D721Med (cell line): ENCODE measurements around the gene SLC35A5.

ENCODE experiments used
- DNase-seq: peaks from one replicate; pipeline ENCODE4 v3.0.0; 2011; ENCODE audit warnings: low spot score; ENCODE audit not compliant: insufficient read length
- FAIRE-seq: peaks from 2 replicates; lab custom pipeline; 2011; peaks lifted over from hg19 to GRCh38; lab: Jason Lieb, UNC
- CTCF ChIP-seq: IDR thresholded peaks from 2 replicates; pipeline ENCODE4 v1.5.1; 2012; ENCODE audit warnings: mild to moderate bottlenecking, control low read depth; ENCODE audit not compliant: insufficient read depth; ENCODE audit errors: missing control alignments

SLC35A5 gene

DNA sequence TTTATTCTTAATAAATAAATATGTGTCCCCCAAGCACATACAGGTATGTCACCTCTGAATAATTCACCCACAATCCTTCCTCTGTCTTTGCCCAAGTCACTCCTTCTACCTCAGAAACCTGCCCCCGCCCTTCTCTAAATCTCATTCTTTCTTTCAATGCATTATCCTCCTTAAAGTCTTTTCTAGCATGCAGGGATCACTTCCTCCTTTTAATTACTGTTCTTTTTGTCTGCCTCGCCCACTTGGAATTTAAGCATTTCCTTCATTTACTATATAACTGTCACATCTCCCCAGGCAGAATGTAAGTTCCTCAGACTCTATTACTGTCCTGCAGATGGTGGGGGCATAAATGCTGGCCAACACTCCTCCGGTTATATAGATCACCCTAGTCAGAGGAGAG is 71.3 kb downstream of the SLC35A5 start:
- no peak for FAIRE-seq
- no peak for TF ChIP-seq CTCF
- DNase-seq: no peak

GRCh38 chr3:112633757-112634156 is 71.9 kb downstream of the SLC35A5 start:
- no peak for TF ChIP-seq CTCF
- DNase-seq (no peak), FAIRE-seq (no peak)

GRCh38 chr3:112634786-112635541 is 73.1 kb downstream of the SLC35A5 start:
- FAIRE-seq (no peak), DNase-seq (no peak)
- TF ChIP-seq CTCF: no peak
